Kidney (tissue), 14 donors: ENCODE measurements around the gene RPL36A. TPM values are rescaled to one million over a fixed set of nuclear protein-coding genes. Genes with fewer than 3 reads are reported as not detected.

ENCODE experiments used
- DNase-seq, 5 donors: peaks; one replicate each; pipeline ENCODE4 v3.0.0-alpha.2; 2013 to 2020
- FAIRE-seq: peaks from 2 replicates; lab custom pipeline; 2012; peaks lifted over from hg19 to GRCh38; lab: Jason Lieb, UNC
- H3K27ac ChIP-seq, 2 donors: one replicate each; pipeline ENCODE4 v1.7.0; 2013; ENCODE audit warnings: low read depth in 2 of 2, low read length in 2 of 2, inconsistent platforms in 1 of 2
- H3K27me3 ChIP-seq: one replicate; pipeline ENCODE4 v1.7.1; 2013; ENCODE audit warnings: low read length, inconsistent platforms; ENCODE audit not compliant: control insufficient read depth, insufficient read depth
- H3K36me3 ChIP-seq, 3 donors: one replicate each; pipeline versions ENCODE4 v1.7.0 to v1.7.1; 2013; ENCODE audit warnings: low read length in 3 of 3, control low read depth in 1 of 3, inconsistent platforms in 1 of 3; ENCODE audit not compliant: insufficient read depth in 3 of 3, control insufficient read depth in 2 of 3
- H3K4me1 ChIP-seq, 3 donors: one replicate each; pipeline versions ENCODE4 v1.7.0 to v1.7.1; 2013; ENCODE audit warnings: low read length in 3 of 3, inconsistent platforms in 1 of 3, low read depth in 1 of 3; ENCODE audit not compliant: control insufficient read depth in 2 of 3, insufficient read depth in 2 of 3
- H3K4me3 ChIP-seq, 3 donors: one replicate each; pipeline versions ENCODE4 v1.7.0 to v1.8.1; 2013; ENCODE audit warnings: low read length in 3 of 3, control low read depth in 1 of 3, inconsistent platforms in 1 of 3
- H3K9ac ChIP-seq, 3 donors: one replicate each; pipeline versions ENCODE4 v1.7.0 to v1.7.1; 2013; ENCODE audit warnings: low read length in 3 of 3, control low read depth in 1 of 3, inconsistent platforms in 1 of 3
- H3K9me3 ChIP-seq, 3 donors: one replicate each; pipeline versions ENCODE4 v1.7.0 to v1.7.1; 2013; ENCODE audit warnings: low read length in 3 of 3, control low read depth in 1 of 3, inconsistent platforms in 1 of 3; ENCODE audit not compliant: control insufficient read depth in 2 of 3, insufficient read depth in 1 of 3
- CTCF ChIP-seq: IDR thresholded peaks from 3 replicates; pipeline ENCODE4 v1.5.1; 2012; ENCODE audit warnings: mild to moderate bottlenecking, moderate library complexity, borderline replicate concordance; ENCODE audit not compliant: insufficient read depth; ENCODE audit errors: extremely low read depth
- intact Hi-C: fragments of 100-400 bp; cut with DNase I; formaldehyde crosslinking; loops from one replicate; pipeline ENCODE4 v1.11.1; 2022
- polyA plus RNA-seq: library from polyadenylated mRNA; stranded (reverse); fragments of 350-450 nt; fragmentation: Illumina TruSeq; extraction: RNeasy Lipid Tissue Mini Kit (QIAGEN cat#74804); gene quantifications from one replicate; pipeline ENCODE4 v1.2.3, GENCODE V29; 2014; ENCODE audit warnings: low read depth, low replicate concordance; ENCODE audit not compliant: insufficient read depth
- total RNA-seq: library from RNA; stranded (reverse); fragmentation: NEBNext Ultra II Directional; extraction: Animal tissue kit (Norgen Biotek cat#: 25700); gene quantifications from one replicate; pipeline ENCODE4 v1.2.1, GENCODE V29; 2021
- donor health status: control.
- donor health status: control.
- donor health status: control.
- donor health status: control.
- donor health status: control.
- donor health status: DM: yes; HTN: yes; CAD: no.
- donor health status: Normal renal cell carcinoma (clear cell type).

RPL36A gene
- total and polyA plus RNA-seq, 2 donors from 2014 or later = 148 to 1,711 TPM

GRCh38 chrX:101348452-101349192, 42.2 kb upstream of the RPL36A start, which contains the start of gene TIMM8A:
TSS of gene TIMM8A (minus strand) at chrX:101348742. CDS start at chrX:101348664, 78 bp downstream.
- Histone ChIP-seq H3K9me3 (no peaks in the 10 kb centered on the region), H3K27ac (peak within 1 kb of the TSS; percentile 85 to 89), H3K27me3 (no peaks in the 10 kb centered on the region), H3K36me3 (no peaks in the 10 kb centered on the region), H3K4me1 (peaks cover 0 to 2% (median 0%) of the 10 kb centered on the region in 3 donors), H3K9ac (peak within 1 kb of the TSS in 2 of 3 donors; percentile 65 to 76), H3K4me3 (peak within 1 kb of the TSS; percentile 76 to 83 (median 81))
- DNase-seq (peak; percentile 79 to 92 (median 89)), FAIRE-seq (no peak)
- intact Hi-C loops = no loop called here
- no peak for TF ChIP-seq CTCF

- H3K27ac ChIP-seq = peak overlapping the region in 1 of 2 donors; percentile 89
- H3K9me3 ChIP-seq = no peaks in the 10 kb centered on the region
- no peaks in the 10 kb centered on the region for H3K36me3 ChIP-seq
- TF ChIP-seq CTCF = no peak
- intact Hi-C loops = no loop called here
- FAIRE-seq (no peak), DNase-seq (no peak)
- H3K4me1 ChIP-seq = peaks cover 0 to 2% (median 0%) of the 10 kb centered on the region in 3 donors
- H3K27me3 ChIP-seq = no peaks in the 10 kb centered on the region
- peak overlapping the region; percentile 76 to 83 (median 81) for H3K4me3 ChIP-seq
- H3K9ac ChIP-seq = peak overlapping the region in 2 of 3 donors; percentile 42 to 65
Measured at GRCh38 chrX:101349193-101349562, 41.6 kb upstream of the RPL36A start.

DNA sequence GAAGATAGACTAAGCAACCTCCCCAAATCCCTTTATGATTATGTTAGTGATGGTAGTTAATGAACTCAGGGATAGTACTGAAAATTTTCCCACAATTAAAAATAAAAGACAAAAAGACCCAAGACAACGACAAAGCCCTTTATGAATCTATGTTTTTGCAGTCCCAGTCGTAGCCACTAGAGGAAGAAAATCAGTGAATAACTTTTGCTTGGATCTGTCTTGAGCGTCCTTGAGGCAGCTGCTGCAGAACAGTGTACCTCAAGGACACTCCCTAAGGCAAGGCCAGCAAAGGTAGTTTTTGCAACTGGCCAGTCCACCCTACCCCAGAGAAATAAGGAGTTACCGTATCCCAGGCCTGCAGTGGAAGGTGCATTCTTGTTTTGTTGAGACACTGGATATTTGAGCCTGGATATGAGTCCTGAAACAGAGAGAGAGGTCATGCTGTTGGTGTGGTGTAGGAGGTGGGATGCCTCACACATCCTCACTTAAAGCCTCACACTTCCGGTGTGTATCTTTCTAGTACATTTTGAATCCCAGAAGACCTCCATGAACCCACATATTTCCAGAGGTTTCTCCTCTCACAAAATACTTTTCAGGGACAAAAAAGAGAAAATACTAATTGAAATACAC, 33.5 kb upstream of the RPL36A start:
- FAIRE-seq (no peak), DNase-seq (peak in 2 of 5 donors; percentile 12 to 16)
- H3K4me1 ChIP-seq = no peaks in the 10 kb centered on the region
- no peak overlapping the region for H3K27ac ChIP-seq
- H3K36me3 ChIP-seq = no peaks in the 10 kb centered on the region
- no peak for TF ChIP-seq CTCF
- H3K9ac ChIP-seq = no peak overlapping the region
- no peak overlapping the region for H3K4me3 ChIP-seq
- H3K9me3 ChIP-seq = no peaks in the 10 kb centered on the region
- intact Hi-C loops = no loop called here
- H3K27me3 ChIP-seq = peaks cover 2% of the 10 kb centered on the region
